Astrocyte of the spinal cord (primary cell): Measurements from ENCODE around the gene TM7SF2.
A peak's percentile ranks its signal among the peaks of the same experiment; 100 is the strongest.
"Not testable (repeated sequence)": the region's sequence is repeated elsewhere in the genome, so short reads cannot be mapped to it uniquely, and the experiment has no call there.

ENCODE experiments used
- DNase-seq: peaks from one replicate; pipeline ENCODE4 v3.0.0; 2011; ENCODE audit warnings: low read depth, low spot score
- H3K4me3 ChIP-seq: 2 replicates; pipeline ENCODE4 v1.5.1; 2011; ENCODE audit warnings: low read depth, mild to moderate bottlenecking, low read length, moderate library complexity
- in situ Hi-C: cut with HindIII; loops from 2 replicates; pipeline ENCODE4 v1.10.0; 2017; ENCODE audit warnings: low sequenced_read_pairs
- TF ChIP-seq, protein P1 (sequence below): IDR thresholded peaks from 2 replicates; pipeline ENCODE4 v1.5.1; 2012; ENCODE audit warnings: low read depth, mild to moderate bottlenecking, low read length, inconsistent platforms

The TM7SF2 gene

DNA sequence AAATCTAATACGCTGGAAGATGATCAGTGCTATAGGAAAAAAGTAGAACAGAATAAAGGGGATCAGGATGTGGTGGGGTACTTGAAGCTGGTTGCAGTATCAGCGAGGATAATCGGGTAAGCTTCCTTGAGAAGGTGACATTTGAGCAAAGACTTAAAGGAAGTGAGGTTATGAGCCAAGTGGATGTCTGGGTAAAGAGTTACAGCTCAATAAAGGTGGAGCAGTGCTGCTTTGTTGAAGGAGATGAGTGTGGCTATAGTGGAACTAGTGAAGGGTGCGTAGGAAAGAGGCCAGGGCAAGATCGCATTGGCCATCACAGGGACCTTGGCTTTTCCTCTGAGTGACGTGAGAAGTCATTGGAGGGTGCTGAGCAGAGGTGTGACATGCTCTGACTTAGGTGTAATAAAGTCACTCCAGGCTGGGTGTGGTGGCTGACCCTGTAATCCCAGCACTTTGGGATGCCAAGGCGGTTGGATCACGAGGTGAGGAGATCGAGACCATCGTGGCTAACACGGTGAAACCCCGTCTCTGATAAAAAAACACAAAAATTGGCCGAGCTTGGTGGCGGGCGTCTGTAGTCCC is 24.9 kb downstream of the TM7SF2 start:
- TF ChIP-seq, protein P1, sequence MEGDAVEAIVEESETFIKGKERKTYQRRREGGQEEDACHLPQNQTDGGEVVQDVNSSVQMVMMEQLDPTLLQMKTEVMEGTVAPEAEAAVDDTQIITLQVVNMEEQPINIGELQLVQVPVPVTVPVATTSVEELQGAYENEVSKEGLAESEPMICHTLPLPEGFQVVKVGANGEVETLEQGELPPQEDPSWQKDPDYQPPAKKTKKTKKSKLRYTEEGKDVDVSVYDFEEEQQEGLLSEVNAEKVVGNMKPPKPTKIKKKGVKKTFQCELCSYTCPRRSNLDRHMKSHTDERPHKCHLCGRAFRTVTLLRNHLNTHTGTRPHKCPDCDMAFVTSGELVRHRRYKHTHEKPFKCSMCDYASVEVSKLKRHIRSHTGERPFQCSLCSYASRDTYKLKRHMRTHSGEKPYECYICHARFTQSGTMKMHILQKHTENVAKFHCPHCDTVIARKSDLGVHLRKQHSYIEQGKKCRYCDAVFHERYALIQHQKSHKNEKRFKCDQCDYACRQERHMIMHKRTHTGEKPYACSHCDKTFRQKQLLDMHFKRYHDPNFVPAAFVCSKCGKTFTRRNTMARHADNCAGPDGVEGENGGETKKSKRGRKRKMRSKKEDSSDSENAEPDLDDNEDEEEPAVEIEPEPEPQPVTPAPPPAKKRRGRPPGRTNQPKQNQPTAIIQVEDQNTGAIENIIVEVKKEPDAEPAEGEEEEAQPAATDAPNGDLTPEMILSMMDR = no peak
- in situ Hi-C loops = no loop called here
- no peak for DNase-seq
- H3K4me3 ChIP-seq = no peak overlapping the region

DNA sequence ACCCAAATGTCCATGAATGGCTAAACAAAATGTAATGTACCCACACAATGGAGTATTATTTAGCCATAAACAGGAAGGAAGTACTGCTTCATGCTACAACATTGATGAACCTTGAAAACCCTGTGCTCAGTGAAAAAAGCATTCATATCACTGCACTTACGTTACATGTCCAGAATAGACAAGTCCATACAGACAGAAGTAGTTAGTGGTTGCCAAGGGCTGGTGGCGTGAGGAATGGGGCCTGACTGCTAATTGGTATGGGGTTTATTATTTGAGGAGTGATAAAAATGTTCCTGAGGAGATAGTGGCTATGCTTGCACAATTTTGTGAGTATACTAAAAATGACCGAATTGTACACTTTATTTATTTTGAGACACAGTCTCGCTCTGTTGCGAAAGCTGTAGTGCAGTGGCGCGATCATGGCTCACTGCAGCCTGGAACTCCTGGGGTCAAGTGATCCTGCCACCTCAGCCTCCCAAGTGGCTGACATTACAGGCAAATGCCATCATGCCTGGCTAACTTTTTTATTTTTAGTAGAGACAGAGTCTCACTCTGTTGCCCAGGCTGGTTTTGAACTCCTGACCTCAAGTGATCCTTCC is 30.3 kb downstream of the TM7SF2 start:
- in situ Hi-C loops = no loop called here
- H3K4me3 ChIP-seq = no peak overlapping the region
- TF ChIP-seq, protein P1 = no peak
- no peak for DNase-seq

DNA sequence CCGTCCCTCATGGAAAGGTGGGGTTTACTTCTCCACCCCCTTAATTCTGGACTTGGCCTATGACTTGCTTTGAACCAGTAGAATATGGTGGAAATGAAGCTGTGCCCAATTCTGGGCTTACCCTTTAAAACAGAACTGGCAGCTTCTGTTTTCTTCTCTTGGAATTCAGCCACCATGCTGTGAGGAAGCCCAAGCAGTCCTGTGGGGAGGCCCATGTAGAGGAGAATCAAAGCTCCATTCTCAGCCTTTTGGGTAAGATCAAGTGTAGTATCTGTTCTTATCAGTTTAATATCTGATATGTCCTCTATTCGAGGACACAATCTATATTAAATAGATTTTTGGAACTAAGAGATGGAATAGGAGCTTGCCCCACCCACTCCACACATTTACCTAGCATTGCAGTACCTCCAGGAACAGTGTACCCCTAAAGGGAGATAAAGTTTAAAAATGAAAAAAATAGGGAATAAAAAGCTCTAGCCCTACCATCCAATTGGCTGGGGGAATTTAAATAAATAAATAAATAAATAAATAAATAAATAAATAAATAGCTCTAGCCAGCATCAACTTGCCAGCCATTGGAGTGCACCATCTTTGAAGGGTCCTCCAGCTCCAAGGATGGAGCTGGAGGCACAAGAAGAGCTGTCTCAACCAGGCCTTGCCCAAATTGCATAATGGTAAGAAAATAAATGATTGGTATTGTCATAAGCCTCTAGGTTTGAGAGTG is 35.8 kb downstream of the TM7SF2 start:
- DNase-seq = no peak
- H3K4me3 ChIP-seq = no peak overlapping the region
- TF ChIP-seq, protein P1 = no peak
- in situ Hi-C loops = no loop called here

DNA sequence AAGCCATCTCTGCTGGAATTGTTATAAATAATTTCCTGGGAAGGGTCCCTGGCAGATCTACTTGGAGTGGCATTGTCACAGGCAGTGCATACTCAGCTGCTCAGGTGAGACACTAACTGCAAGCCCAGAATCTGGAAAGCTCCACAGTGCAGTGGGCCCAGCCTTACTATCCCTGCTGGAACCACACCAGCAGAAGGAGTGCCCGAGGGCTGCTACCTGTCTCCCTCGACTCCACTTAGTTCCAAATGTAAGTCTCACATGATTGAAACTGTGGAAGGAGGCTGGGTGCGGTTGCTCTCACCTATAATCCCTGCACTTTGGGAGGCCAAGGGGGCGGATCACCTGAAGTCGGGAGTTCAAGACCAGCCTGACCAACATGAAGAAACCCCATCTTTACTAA is 37.0 kb downstream of the TM7SF2 start:
- TF ChIP-seq, protein P1 = no peak
- no peak overlapping the region for H3K4me3 ChIP-seq
- DNase-seq = no peak
- in situ Hi-C loops = no loop called here

DNA sequence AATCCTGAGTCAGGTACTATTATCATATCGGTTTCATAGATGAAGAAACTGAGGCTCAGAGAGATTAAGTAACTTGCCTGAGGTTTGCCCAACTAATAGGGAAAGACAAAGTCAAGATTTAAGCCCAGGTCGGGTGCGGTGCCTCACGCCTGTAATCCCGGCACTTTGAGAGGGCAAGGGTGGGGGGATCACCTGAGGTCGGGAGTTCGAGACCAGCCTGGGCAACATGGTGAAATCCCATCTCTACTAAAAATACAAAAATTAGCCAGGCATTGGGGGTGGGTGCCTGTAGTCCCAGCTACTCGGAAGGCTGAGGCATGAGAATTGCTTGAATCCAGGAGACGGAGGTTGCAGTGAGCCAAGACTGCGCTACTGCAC is 38.4 kb downstream of the TM7SF2 start:
- H3K4me3 ChIP-seq, DNase-seq: not testable (repeated sequence)

DNA sequence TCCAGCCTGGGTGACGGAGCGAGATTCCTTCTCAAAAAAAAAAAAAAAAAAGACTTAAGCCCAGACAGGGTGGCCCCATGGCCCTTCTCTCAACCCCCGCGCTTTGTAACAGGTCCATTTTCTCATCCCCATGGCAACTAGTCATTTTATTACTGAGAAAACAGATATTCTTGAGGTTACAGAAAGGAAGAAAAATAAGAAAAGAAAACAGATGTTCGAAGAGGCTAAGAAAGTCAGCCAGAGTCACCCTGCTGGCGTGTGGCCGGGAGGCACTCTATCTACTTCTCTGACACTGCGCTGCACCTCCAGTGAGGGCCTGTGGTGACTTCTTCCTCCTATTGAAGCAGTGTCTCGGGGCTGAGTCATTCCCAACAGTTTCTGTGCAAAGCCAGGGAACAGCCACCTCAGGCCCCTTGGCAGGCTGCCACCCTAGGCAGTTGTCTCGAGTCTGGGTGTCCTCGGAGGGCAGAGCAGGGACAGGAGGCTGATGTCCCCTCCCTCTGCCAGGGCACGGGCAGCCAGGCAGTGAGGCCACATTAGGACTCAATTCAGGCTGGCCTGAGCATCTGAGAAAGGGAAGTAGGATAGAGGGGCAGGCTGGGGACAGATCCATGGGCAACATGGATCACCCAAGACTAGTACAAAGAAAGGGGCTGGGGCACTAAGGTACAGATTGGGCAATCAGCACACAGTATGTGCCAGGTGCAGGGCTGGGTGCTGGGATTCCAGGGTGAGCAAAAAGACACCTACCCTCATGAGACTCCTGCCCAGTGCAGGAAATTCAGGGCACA is 39.0 kb downstream of the TM7SF2 start:
- TF ChIP-seq, protein P1 = no peak
- in situ Hi-C loops = no loop called here
- peak; percentile 90 for DNase-seq
- no peak overlapping the region for H3K4me3 ChIP-seq

More for the DNA sequence above, 38.4 kb downstream of the TM7SF2 start:
- in situ Hi-C loops = not testable (repeated sequence)
